Tibial nerve (tissue), 4 donors: Measurements from ENCODE around the gene SLC66A1. TPM values are rescaled to one million over a fixed set of nuclear protein-coding genes. Genes with fewer than 3 reads are reported as not detected.
"Not testable (repeated sequence)": the region's sequence is repeated elsewhere in the genome, so short reads cannot be mapped to it uniquely, and the experiment has no call there.

Experiments
- DNase-seq, 2 donors: peaks; one replicate each; pipeline ENCODE4 v3.0.0-alpha.2; 2019; ENCODE audit warnings: low spot score in 2 of 2
- H3K27ac ChIP-seq, 4 donors: fragments of 200-600 bp; sonication (generic) in 3 of 4; one replicate each; pipeline ENCODE4 v1.5.1; 2017 to 2019; ENCODE audit warnings: mild to moderate bottlenecking in 1 of 4
- H3K27me3 ChIP-seq, 2 donors: fragments of 200-600 bp; sonication (generic) in 1 of 2; one replicate each; pipeline versions ENCODE4 v1.5.1 to v1.6.0; 2017 to 2019
- H3K36me3 ChIP-seq, 3 donors: fragments of 200-600 bp; sonication (generic); one replicate each; pipeline ENCODE4 v1.5.1; 2018 to 2019
- H3K4me1 ChIP-seq, 4 donors: fragments of 200-600 bp; sonication (generic) in 3 of 4; one replicate each; pipeline ENCODE4 v1.5.1; 2017 to 2019
- H3K4me3 ChIP-seq, 4 donors: fragments of 200-600 bp; sonication (generic) in 3 of 4; one replicate each; pipeline ENCODE4 v1.5.1; 2017 to 2019; ENCODE audit warnings: mild to moderate bottlenecking in 1 of 4, moderate library complexity in 1 of 4
- H3K9me3 ChIP-seq, 4 donors: fragments of 200-600 bp; sonication (generic) in 3 of 4; one replicate each; pipeline ENCODE4 v1.5.1; 2017 to 2019
- CTCF ChIP-seq, 5 experiments: fragments of 200-600 bp in 3 of 5; fragments of 450-650 bp in 2 of 5; sonication (generic) in 3 of 5; IDR thresholded peaks; one replicate each; pipeline ENCODE4 v1.5.1; 2016 to 2019; ENCODE audit warnings: antibody characterized with exemption in 5 of 5, mild to moderate bottlenecking in 3 of 5, moderate library complexity in 2 of 5
- EP300 ChIP-seq, 2 donors: sonication (generic); formaldehyde crosslinking; IDR thresholded peaks; one replicate each; pipeline ENCODE4 v1.6.1; 2017; ENCODE audit warnings: antibody characterized with exemption in 2 of 2, mild to moderate bottlenecking in 1 of 2
- POLR2A ChIP-seq, 2 donors: fragments of 450-650 bp; IDR thresholded peaks; one replicate each; pipeline ENCODE4 v1.6.1; 2017; ENCODE audit warnings: antibody characterized with exemption in 2 of 2, mild to moderate bottlenecking in 2 of 2, moderate library complexity in 2 of 2
- WGBS, 2 donors: methylation state at CpG; one replicate each; pipeline ENCODE4 v1.1.5; 2018; 5-methylcytosine and 5-hydroxymethylcytosine counted together
- total RNA-seq, 4 donors: library from RNA; depleted of rRNA; stranded (reverse); fragments of >200 nt; gene quantifications; one replicate each; pipeline ENCODE4 v1.1.0, GENCODE V29; 2016

The SLC66A1 gene
- total RNA-seq = 10 to 100 TPM; 14.4 to 30.3 (median 21.2) TPM

GRCh38 chr1:19311931-19312781, at the start of gene SLC66A1, which contains the start of gene AKR7A2:
TSS of gene SLC66A1 (plus strand) at chr1:19312326. CDS start at chr1:19317678, 5,352 bp downstream.
TSS of gene AKR7A2 (minus strand) at chr1:19312144. CDS start at chr1:19312124, 20 bp downstream.
- 0% methylated on average over 24 to 30 of the region's 105 CpGs for WGBS, 2 donors
- TF ChIP-seq CTCF (IDR thresholded peaks at IDR 0.05) = peak in 3 of 5 experiments; percentile 13 to 78 (median 67)
- peak in 1 of 2 donors; percentile 72 for TF ChIP-seq EP300 (IDR thresholded peaks at IDR 0.05)
- peak; percentile 11 to 82 for TF ChIP-seq POLR2A (IDR thresholded peaks at IDR 0.05)
- no peaks in the 10 kb centered on the region for H3K9me3 ChIP-seq
- H3K4me1 ChIP-seq = peaks cover 0 to 59% (median 22%) of the 10 kb centered on the region in 4 donors
- peaks cover 3 to 28% (median 9%) of the 10 kb centered on the region in 3 donors for H3K36me3 ChIP-seq
- peak; percentile 82 to 85 for DNase-seq
- H3K27me3 ChIP-seq = no peaks in the 10 kb centered on the region
- peak within 1 kb of the TSS; percentile 62 to 88 (median 81) for H3K4me3 ChIP-seq
- H3K27ac ChIP-seq = peak within 1 kb of the TSS; percentile 47 to 92 (median 89)

- WGBS, 2 donors = 87 to 90% methylated on average over 5 of the region's 5 CpGs
- DNase-seq = no peak
- Histone ChIP-seq H3K4me1 (no peaks in the 10 kb centered on the region), H3K4me3 (no peak overlapping the region), H3K9me3 (no peaks in the 10 kb centered on the region), H3K27ac (no peak overlapping the region), H3K27me3 (no peaks in the 10 kb centered on the region), H3K36me3 (peaks cover 4 to 47% (median 7%) of the 10 kb centered on the region in 3 donors)
- TF ChIP-seq CTCF (IDR thresholded peaks at IDR 0.05) (no peak), EP300 (IDR thresholded peaks at IDR 0.05) (no peak)
Observed at GRCh38 chr1:19262744-19263143, 49.4 kb upstream of the SLC66A1 start.

- TF ChIP-seq POLR2A (IDR thresholded peaks at IDR 0.05) (no peak), EP300 (IDR thresholded peaks at IDR 0.05) (no peak), CTCF (IDR thresholded peaks at IDR 0.05) (no peak)
- Histone ChIP-seq H3K4me1 (no peaks in the 10 kb centered on the region), H3K36me3 (peaks cover 0 to 35% (median 0%) of the 10 kb centered on the region in 3 donors), H3K27ac (no peak overlapping the region), H3K4me3 (no peak overlapping the region), H3K27me3 (peaks cover 0 to 2% of the 10 kb centered on the region in 2 donors), H3K9me3 (no peaks in the 10 kb centered on the region)
- DNase-seq = no peak
- 79 to 81% methylated on average over 11 of the region's 11 CpGs for WGBS, 2 donors
Observed at GRCh38 chr1:19268445-19268844, 43.7 kb upstream of the SLC66A1 start.

GRCh38 chr1:19269427-19270342, 42.4 kb upstream of the SLC66A1 start:
- H3K27ac ChIP-seq, H3K27me3 ChIP-seq, H3K4me3 ChIP-seq, H3K9me3 ChIP-seq, H3K4me1 ChIP-seq, DNase-seq: not testable (repeated sequence)
- H3K36me3 ChIP-seq = peaks cover 0 to 42% (median 0%) of the 10 kb centered on the region in 3 donors
- WGBS, 2 donors = 67 to 86% methylated on average over 9 of the region's 9 CpGs

GRCh38 chr1:19270343-19270730, 41.8 kb upstream of the SLC66A1 start:
- not testable (repeated sequence) for H3K27me3 ChIP-seq, H3K9me3 ChIP-seq, H3K4me1 ChIP-seq, H3K4me3 ChIP-seq, DNase-seq, H3K27ac ChIP-seq
- H3K36me3 ChIP-seq = peaks cover 0 to 45% (median 0%) of the 10 kb centered on the region in 3 donors
- 87 to 89% methylated on average over 6 of the region's 6 CpGs for WGBS, 2 donors
